HG03521 (cell line): ENCODE results near the gene OSR1.

Experiments
- ATAC-seq: cut with Tn5 transposase; IDR thresholded peaks from one replicate; pipeline ENCODE4 v1.9.1; 2021; ENCODE audit warnings: mild to moderate bottlenecking, moderate library complexity; ENCODE audit not compliant: unreplicated experiment

Gene OSR1

GRCh38 chr2:19359456-19359855 lies 1.0 kb upstream of the OSR1 start:
- ATAC-seq = no peak

- ATAC-seq = no peak
Measured at GRCh38 chr2:19359021-19359357, 566 bp upstream of the OSR1 start.

GRCh38 chr2:19357402-19358241 lies 801 bp downstream of the OSR1 start:
- ATAC-seq = no peak

- no peak for ATAC-seq
Measured at GRCh38 chr2:19356545-19357401, 1.6 kb downstream of the OSR1 start.

- ATAC-seq = no peak
Measured at GRCh38 chr2:19355931-19356544, 2.4 kb downstream of the OSR1 start.

- no peak for ATAC-seq
Measured at GRCh38 chr2:19355416-19355821, 3.0 kb downstream of the OSR1 start.

GRCh38 chr2:19355014-19355405 lies 3.4 kb downstream of the OSR1 start:
- ATAC-seq = no peak

- no peak for ATAC-seq
Measured at GRCh38 chr2:19353721-19354050, 4.7 kb downstream of the OSR1 start.

GRCh38 chr2:19352946-19353720 lies 5.3 kb downstream of the OSR1 start:
- ATAC-seq = no peak

- no peak for ATAC-seq
Measured at GRCh38 chr2:19351899-19352697, 6.3 kb downstream of the OSR1 start.

GRCh38 chr2:19351499-19351898 lies 6.9 kb downstream of the OSR1 start:
- no peak for ATAC-seq

GRCh38 chr2:19350678-19351401 lies 7.6 kb downstream of the OSR1 start:
- no peak for ATAC-seq

- no peak for ATAC-seq
Measured at GRCh38 chr2:19349911-19350677, 8.3 kb downstream of the OSR1 start.

GRCh38 chr2:19348692-19349091 lies 9.7 kb downstream of the OSR1 start:
- ATAC-seq = no peak

- peak; percentile 87 for ATAC-seq
Measured at GRCh38 chr2:19347619-19348562, 10.5 kb downstream of the OSR1 start.

GRCh38 chr2:19346983-19347618 lies 11.3 kb downstream of the OSR1 start:
- peak; percentile 1 for ATAC-seq

- no peak for ATAC-seq
Measured at GRCh38 chr2:19337742-19338141, 20.7 kb downstream of the OSR1 start.
